ENCODE measurements around the gene PLB1.

DNA sequence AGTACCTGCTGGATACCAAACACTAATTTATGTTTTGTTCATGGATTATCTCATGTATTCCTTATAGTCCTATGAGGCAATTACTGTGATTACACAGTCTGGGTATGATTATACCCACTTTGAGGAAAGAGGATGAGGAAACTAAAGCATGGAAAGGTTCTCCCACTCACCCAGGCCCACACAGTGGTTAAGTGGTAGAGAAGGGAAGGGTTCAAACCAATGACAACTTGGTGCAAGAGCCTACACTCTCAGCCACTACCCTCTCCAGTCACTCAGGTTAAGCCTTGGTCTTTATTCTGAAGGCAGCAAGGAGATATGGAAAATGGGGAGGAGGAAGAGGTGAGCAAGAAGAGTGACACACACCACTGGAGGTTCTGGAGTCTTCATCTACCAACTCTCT, 191.3 kb downstream of the PLB1 start:
- TF ChIP-seq EGR1 (IDR thresholded peaks at IDR 0.05) (no peak), EP300 (IDR thresholded peaks at IDR 0.05; ENCODE audit: borderline replicate concordance) (no peak), TCF12 (IDR thresholded peaks at IDR 0.05; ENCODE audit: low read depth) (no peak), ZBTB7A (IDR thresholded peaks at IDR 0.05; ENCODE audit: low read depth) (no peak), CEBPB (IDR thresholded peaks at IDR 0.05) (no peak)
